NT2/D1 (cell line): ENCODE data around the gene COL1A2.

ENCODE experiments used
- SUZ12 ChIP-seq: IDR thresholded peaks from 2 replicates; pipeline ENCODE4 v1.6.1; 2011; ENCODE audit not compliant: insufficient read length, insufficient read depth; ENCODE audit errors: extremely low read depth
- YY1 ChIP-seq: IDR thresholded peaks from 2 replicates; pipeline ENCODE4 v1.6.1; 2011; ENCODE audit not compliant: insufficient read length, insufficient read depth
- ZNF274 ChIP-seq: IDR thresholded peaks from 2 replicates; pipeline ENCODE4 v1.6.1; 2011; ENCODE audit warnings: mild to moderate bottlenecking, low read depth, low read length

DNA sequence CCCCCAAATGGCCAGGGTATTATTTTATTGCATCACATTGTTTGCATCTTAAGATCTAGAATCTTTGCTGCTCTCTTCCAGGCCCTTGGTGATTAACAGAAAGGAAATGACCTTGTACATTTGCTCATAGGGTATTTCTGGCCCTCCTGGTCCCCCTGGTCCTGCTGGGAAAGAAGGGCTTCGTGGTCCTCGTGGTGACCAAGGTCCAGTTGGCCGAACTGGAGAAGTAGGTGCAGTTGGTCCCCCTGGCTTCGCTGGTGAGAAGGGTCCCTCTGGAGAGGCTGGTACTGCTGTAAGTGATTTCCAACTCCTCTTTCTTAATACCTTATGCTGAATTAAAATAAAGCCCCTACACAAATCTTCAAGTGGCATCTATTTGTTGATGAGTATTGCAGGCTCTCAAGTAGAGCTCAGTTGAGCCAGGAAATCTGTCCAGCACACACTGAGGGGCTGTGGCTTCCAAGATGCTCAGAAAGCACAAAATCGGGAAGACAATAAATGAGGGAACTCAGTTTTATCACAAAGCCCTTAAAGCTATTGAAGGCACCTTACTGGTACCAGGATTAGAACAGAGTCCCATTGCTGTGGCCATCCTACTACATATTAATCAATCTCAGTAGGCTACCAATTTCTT lies 28.2 kb downstream of the COL1A2 start:
- TF ChIP-seq YY1, result no peak
- TF ChIP-seq ZNF274, result no peak
- no peak for TF ChIP-seq SUZ12
